NCI-H526 (cell line): ENCODE results near the gene CLDND1.

Experiments
- DNase-seq, 2 experiments: peaks; one replicate each; lab custom pipeline; 2025; lab: John Stamatoyannopoulos, UW

The CLDND1 gene

GRCh38 chr3:98514948-98515347 is 7.8 kb downstream of the CLDND1 start:
- no peak for DNase-seq

- no peak for DNase-seq
These were observed 9.0 kb downstream of the CLDND1 start for GRCh38 chr3:98513736-98514135.

- DNase-seq, result no peak
These were observed 9.6 kb downstream of the CLDND1 start for GRCh38 chr3:98513091-98513511.

- DNase-seq, result no peak
These were observed 10.1 kb downstream of the CLDND1 start for GRCh38 chr3:98512576-98512975.

GRCh38 chr3:98508582-98508981 is 14.1 kb downstream of the CLDND1 start:
- DNase-seq, result no peak

- no peak for DNase-seq
These were observed 18.2 kb downstream of the CLDND1 start for GRCh38 chr3:98504539-98504938.

GRCh38 chr3:98501863-98502576 is 20.7 kb downstream of the CLDND1 start:
- DNase-seq, result no peak

- no peak for DNase-seq
These were observed 21.4 kb downstream of the CLDND1 start for GRCh38 chr3:98501270-98501669.

- DNase-seq, result no peak
These were observed 22.7 kb downstream of the CLDND1 start for GRCh38 chr3:98500019-98500418.

- no peak for DNase-seq
These were observed 25.3 kb downstream of the CLDND1 start, which contains the start of gene OR5K2 for GRCh38 chr3:98497381-98497780. Gene OR5K2, plus strand, starts transcription at chr3:98497681. Its CDS starts 0 bp downstream, at chr3:98497681.

- no peak for DNase-seq
These were observed 39.1 kb downstream of the CLDND1 start for GRCh38 chr3:98483626-98484025.

GRCh38 chr3:98482717-98483482 is 39.8 kb downstream of the CLDND1 start:
- DNase-seq, result no peak
